CD4-positive, alpha-beta memory T cell (primary cell): ENCODE results near the gene HSPB7. TPM values are rescaled to one million over a fixed set of nuclear protein-coding genes. Genes with fewer than 3 reads are reported as not detected.
A peak's percentile ranks its signal among the peaks of the same experiment; 100 is the strongest.
"Not testable (repeated sequence)": the region's sequence is repeated elsewhere in the genome, so short reads cannot be mapped to it uniquely, and the experiment has no call there.

Source experiments
- CTCF ChIA-PET: fragments of 350-600 bp; sonication (Branson Sonifier 250); formaldehyde crosslinking; loops from one replicate; lab custom pipeline; 2021; ENCODE audit warnings: inconsistent platforms; ENCODE audit not compliant: partially characterized antibody; lab: Charles Lee
- POLR2A ChIA-PET: fragments of 350-600 bp; sonication (Branson Sonifier 250); formaldehyde crosslinking; loops from one replicate; lab custom pipeline; 2021; ENCODE audit not compliant: partially characterized antibody; lab: Charles Lee
- DNase-seq, 5 donors: peaks; one replicate each; pipeline versions ENCODE4 v3.0.0 to v3.0.0-alpha.2; 2020 to 2022; ENCODE audit warnings: mixed read lengths in 1 of 5
- H3K27ac ChIP-seq: one replicate; pipeline ENCODE4 v1.7.0; 2013; ENCODE audit warnings: low read depth, low read length
- H3K27me3 ChIP-seq: 2 replicates; pipeline ENCODE4 v1.7.0; 2013; ENCODE audit warnings: mild to moderate bottlenecking, low read length, moderate library complexity; ENCODE audit not compliant: insufficient read depth
- H3K36me3 ChIP-seq: 2 replicates; pipeline ENCODE4 v1.7.0; 2013; ENCODE audit warnings: mild to moderate bottlenecking, low read length, moderate library complexity; ENCODE audit not compliant: insufficient read depth
- H3K4me1 ChIP-seq: 2 replicates; pipeline ENCODE4 v1.7.0; 2013; ENCODE audit warnings: mild to moderate bottlenecking, low read length, moderate library complexity; ENCODE audit not compliant: insufficient read depth
- H3K4me3 ChIP-seq, 2 donors: one replicate each; pipeline ENCODE4 v1.7.0; 2013; ENCODE audit warnings: low read length in 2 of 2, mild to moderate bottlenecking in 1 of 2
- H3K9me3 ChIP-seq, 2 donors: one replicate each; pipeline ENCODE4 v1.7.0; 2013; ENCODE audit warnings: low read length in 2 of 2, control low read depth in 1 of 2; ENCODE audit not compliant: control insufficient read depth in 1 of 2
- H3K27ac Mint-ChIP-seq, 7 donors: one replicate each; pipeline ENCODE4 v1.8.0; 2020 to 2021; ENCODE audit warnings: mixed read lengths in 7 of 7, mild to moderate bottlenecking in 6 of 7, inconsistent platforms in 3 of 7, moderate library complexity in 3 of 7
- H3K27me3 Mint-ChIP-seq, 2 donors: one replicate each; pipeline ENCODE4 v1.8.0; 2020 to 2021; ENCODE audit warnings: mixed read lengths in 2 of 2
- H3K36me3 Mint-ChIP-seq, 2 donors: one replicate each; pipeline ENCODE4 v1.8.0; 2020 to 2021; ENCODE audit warnings: mixed read lengths in 2 of 2, inconsistent platforms in 1 of 2, mild to moderate bottlenecking in 1 of 2
- H3K4me1 Mint-ChIP-seq, 4 donors: one replicate each; pipeline ENCODE4 v1.8.0; 2020 to 2021; ENCODE audit warnings: mixed read lengths in 4 of 4, mild to moderate bottlenecking in 1 of 4
- H3K4me3 Mint-ChIP-seq, 8 donors: one replicate each; pipeline ENCODE4 v1.8.0; 2020 to 2021; ENCODE audit warnings: mixed read lengths in 8 of 8, mild to moderate bottlenecking in 7 of 8, moderate library complexity in 6 of 8, inconsistent platforms in 3 of 8
- H3K9me3 Mint-ChIP-seq, 8 donors: one replicate each; pipeline ENCODE4 v1.8.0; 2020 to 2021; ENCODE audit warnings: mixed read lengths in 8 of 8, mild to moderate bottlenecking in 5 of 8, inconsistent platforms in 3 of 8, moderate library complexity in 1 of 8
- intact Hi-C: fragments of 100-400 bp; cut with micrococcal nuclease; formaldehyde crosslinking; loops from one replicate; pipeline ENCODE4 v1.15.1; 2023
- polyA plus RNA-seq, 2 donors: library from polyadenylated mRNA; unstranded; fragments of 300-500 nt; fragmentation: Illumina TruSeq; gene quantifications; one replicate each; pipeline ENCODE4 v1.2.3, GENCODE V29; 2021
- total RNA-seq, 2 experiments: library from RNA; stranded (reverse); gene quantifications; one replicate each; pipeline ENCODE4 v1.2.3, GENCODE V29; 2021

HSPB7 gene
- total and polyA plus RNA-seq, 4 experiments from 2014 or later: not detected

- no peaks in the 10 kb centered on the region for H3K9me3 ChIP-seq
- peak overlapping the region in 2 of 7 donors; percentile 52 to 57 for H3K27ac Mint-ChIP-seq
Measured at GRCh38 chr1:16055613-16056520, 38.0 kb upstream of the HSPB7 start.

GRCh38 chr1:16054598-16055540 is 37.0 kb upstream of the HSPB7 start:
- no peak for DNase-seq
- ChIA-PET POLR2A (no interaction called here), CTCF (interaction anchor here (0.7 to 2.7 kb wide), 17 partner anchors 12 to 268 kb away, joined by 3 to 16 read pairs (median 4); partner anchors contain the start of genes CLCNKB, FAM131C and UQCRHL)
- peaks cover 5 to 9% of the 10 kb centered on the region in 2 donors for H3K27me3 Mint-ChIP-seq
- Histone ChIP-seq H3K27ac (no peak overlapping the region), H3K27me3 (no peaks in the 10 kb centered on the region), H3K4me1 (peaks cover 3% of the 10 kb centered on the region), H3K4me3 (no peak overlapping the region), H3K36me3 (no peaks in the 10 kb centered on the region), H3K9me3 (no peaks in the 10 kb centered on the region)
- no peaks in the 10 kb centered on the region for H3K36me3 Mint-ChIP-seq
- H3K9me3 Mint-ChIP-seq: no peaks in the 10 kb centered on the region
- intact Hi-C loops: loop anchor here (5.0 kb wide), 1 partner anchor 458 kb away; no protein-coding TSS in a partner anchor
- H3K4me3 Mint-ChIP-seq: no peak overlapping the region
- H3K4me1 Mint-ChIP-seq: peaks cover 4 to 7% (median 6%) of the 10 kb centered on the region in 4 donors
- no peak overlapping the region for H3K27ac Mint-ChIP-seq

More at GRCh38 chr1:16055613-16056520, 38.0 kb upstream of the HSPB7 start:
- Mint-ChIP-seq H3K9me3 (no peaks in the 10 kb centered on the region), H3K4me1 (peaks cover 4 to 7% (median 6%) of the 10 kb centered on the region in 4 donors), H3K27me3 (peaks cover 2 to 5% of the 10 kb centered on the region in 2 donors), H3K4me3 (peak overlapping the region in 2 of 8 donors; percentile 11 to 43), H3K36me3 (no peaks in the 10 kb centered on the region)
- peak; percentile 69 to 85 (median 78) for DNase-seq
- CTCF ChIA-PET: interaction anchor here (0.6 to 2.7 kb wide), 17 partner anchors 17 to 390 kb away, joined by 3 to 16 read pairs (median 4); partner anchors contain the start of genes FAM131C and UQCRHL
- Histone ChIP-seq H3K36me3 (no peaks in the 10 kb centered on the region), H3K27ac (no peak overlapping the region), H3K4me3 (no peak overlapping the region), H3K27me3 (no peaks in the 10 kb centered on the region), H3K4me1 (peaks cover 3% of the 10 kb centered on the region)
- POLR2A ChIA-PET: no interaction called here
- intact Hi-C loops: loop anchor here (1.0 to 5.0 kb wide), 3 partner anchors 47 to 459 kb away; no protein-coding TSS in a partner anchor

GRCh38 chr1:16053781-16054502 is 36.1 kb upstream of the HSPB7 start:
- Mint-ChIP-seq H3K4me3 (no peak overlapping the region), H3K4me1 (peaks cover 4 to 7% (median 6%) of the 10 kb centered on the region in 4 donors), H3K36me3 (no peaks in the 10 kb centered on the region), H3K27me3 (peaks cover 9 to 13% of the 10 kb centered on the region in 2 donors), H3K9me3 (no peaks in the 10 kb centered on the region), H3K27ac (no peak overlapping the region)
- ChIA-PET CTCF (interaction anchor here (0.7 to 2.7 kb wide), 9 partner anchors 11 to 262 kb away, joined by 3 to 11 read pairs (median 4); partner anchors contain the start of genes CLCNKB, FAM131C and UQCRHL), POLR2A (interaction anchor here (1.0 kb wide), 1 partner anchor 262 kb away, joined by 3 read pairs; no protein-coding TSS in a partner anchor)
- Histone ChIP-seq H3K4me1 (peaks cover 4% of the 10 kb centered on the region), H3K9me3 (no peaks in the 10 kb centered on the region), H3K36me3 (no peaks in the 10 kb centered on the region), H3K4me3 (no peak overlapping the region), H3K27me3 (no peaks in the 10 kb centered on the region), H3K27ac (no peak overlapping the region)
- no peak for DNase-seq
- intact Hi-C loops: no loop called here

- H3K36me3 Mint-ChIP-seq, H3K4me3 Mint-ChIP-seq, H3K4me1 ChIP-seq, DNase-seq, H3K27me3 ChIP-seq, H3K4me3 ChIP-seq, H3K36me3 ChIP-seq, H3K9me3 Mint-ChIP-seq, H3K27ac Mint-ChIP-seq, intact Hi-C loops, CTCF ChIA-PET, POLR2A ChIA-PET, H3K27ac ChIP-seq, H3K9me3 ChIP-seq: not testable (repeated sequence)
- H3K4me1 Mint-ChIP-seq: peaks cover 5 to 11% (median 7%) of the 10 kb centered on the region in 4 donors
- peaks cover 11 to 19% of the 10 kb centered on the region in 2 donors for H3K27me3 Mint-ChIP-seq
Measured at GRCh38 chr1:16051949-16052348, 34.1 kb upstream of the HSPB7 start.

GRCh38 chr1:16051039-16051438 is 33.2 kb upstream of the HSPB7 start:
- H3K27me3 ChIP-seq: no peaks in the 10 kb centered on the region
- H3K4me1 ChIP-seq: peaks cover 9% of the 10 kb centered on the region
- no peak overlapping the region for H3K4me3 ChIP-seq
- intact Hi-C loops: no loop called here
- H3K9me3 ChIP-seq: no peaks in the 10 kb centered on the region
- Mint-ChIP-seq H3K9me3 (no peaks in the 10 kb centered on the region), H3K27ac (no peak overlapping the region), H3K4me3 (no peak overlapping the region), H3K4me1 (peaks cover 3 to 8% (median 4%) of the 10 kb centered on the region in 4 donors), H3K27me3 (peaks cover 11 to 17% of the 10 kb centered on the region in 2 donors), H3K36me3 (no peaks in the 10 kb centered on the region)
- DNase-seq: peak in 1 of 5 donors; percentile 5
- CTCF ChIA-PET: no interaction called here
- no peaks in the 10 kb centered on the region for H3K36me3 ChIP-seq
- POLR2A ChIA-PET: no interaction called here
- no peak overlapping the region for H3K27ac ChIP-seq

GRCh38 chr1:16050328-16050727 is 32.5 kb upstream of the HSPB7 start:
- H3K4me1 ChIP-seq: peaks cover 5% of the 10 kb centered on the region
- no peak overlapping the region for H3K4me3 Mint-ChIP-seq
- no peak overlapping the region for H3K4me3 ChIP-seq
- H3K27me3 ChIP-seq: no peaks in the 10 kb centered on the region
- CTCF ChIA-PET: interaction anchor here (0.6 to 0.8 kb wide), 2 partner anchors 28 to 240 kb away, joined by 3 to 4 read pairs; no protein-coding TSS in a partner anchor
- H3K27me3 Mint-ChIP-seq: peaks cover 11 to 20% of the 10 kb centered on the region in 2 donors
- no peak for DNase-seq
- H3K27ac Mint-ChIP-seq: no peak overlapping the region
- H3K9me3 Mint-ChIP-seq: no peaks in the 10 kb centered on the region
- H3K4me1 Mint-ChIP-seq: peaks cover 0 to 5% (median 1%) of the 10 kb centered on the region in 4 donors
- H3K27ac ChIP-seq: no peak overlapping the region
- intact Hi-C loops: loop anchor here (1.0 kb wide), 1 partner anchor 9 kb away; no protein-coding TSS in a partner anchor
- no peaks in the 10 kb centered on the region for H3K36me3 ChIP-seq
- H3K9me3 ChIP-seq: no peaks in the 10 kb centered on the region
- no peaks in the 10 kb centered on the region for H3K36me3 Mint-ChIP-seq
- POLR2A ChIA-PET: no interaction called here
